ENCODE results near the gene TRAF4.
"Not testable (repeated sequence)": the region's sequence is repeated elsewhere in the genome, so short reads cannot be mapped to it uniquely, and the experiment has no call there.

TRAF4 gene

GRCh38 chr17:28774206-28774605 is 30.4 kb downstream of the TRAF4 start:
- H3K4me3 ChIP-seq (ENCODE audit: low read depth, low read length): no peak overlapping the region
- no peak for DNase-seq (ENCODE audit: low read depth, low spot score)
- in situ Hi-C loops (cut with HindIII; ENCODE audit: low sequenced_read_pairs): no loop called here
- TF ChIP-seq CTCF (IDR thresholded peaks at IDR 0.05; ENCODE audit: low read depth, low read length): no peak

DNA sequence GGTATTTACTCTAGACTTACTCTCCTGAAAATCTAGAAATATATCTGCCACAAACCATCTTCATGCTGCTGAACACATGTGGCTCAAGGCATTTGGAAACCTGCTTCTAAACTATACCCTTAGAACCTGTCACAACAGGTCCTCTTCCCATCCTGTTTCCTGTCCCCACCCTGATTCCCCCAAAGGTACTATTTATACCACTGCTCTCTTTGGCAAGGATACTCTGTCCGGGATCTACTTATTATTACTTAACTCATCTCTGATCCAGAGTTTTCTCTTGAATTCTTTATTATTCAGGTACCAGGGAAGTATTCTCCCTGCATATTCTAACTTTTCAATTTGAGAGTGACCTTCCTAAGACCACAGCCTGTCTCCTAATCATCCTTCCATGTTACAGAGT is 33.4 kb downstream of the TRAF4 start:
- in situ Hi-C loops (cut with HindIII; ENCODE audit: low sequenced_read_pairs): no loop called here
- no peak for DNase-seq (ENCODE audit: low read depth, low spot score)
- no peak overlapping the region for H3K4me3 ChIP-seq (ENCODE audit: low read depth, low read length)
- TF ChIP-seq CTCF (IDR thresholded peaks at IDR 0.05; ENCODE audit: low read depth, low read length): no peak

DNA sequence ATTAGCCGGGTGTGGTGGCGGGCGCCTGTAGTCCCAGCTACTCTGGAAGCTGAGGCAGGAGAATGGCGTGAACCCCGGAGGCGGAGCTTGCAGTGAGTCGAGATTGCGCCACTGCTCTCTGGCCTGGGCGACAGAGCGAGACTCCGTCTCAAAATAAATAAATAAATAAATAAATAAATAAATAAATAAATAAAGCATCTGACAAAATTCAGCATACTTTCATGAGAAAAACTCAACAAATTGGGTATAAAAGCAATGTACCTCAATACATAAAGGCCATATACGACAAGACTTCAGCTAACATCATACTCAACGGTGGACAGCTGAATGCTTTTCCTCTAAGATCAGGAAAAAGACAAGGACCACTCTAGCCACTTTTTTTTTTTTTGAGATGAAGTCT is 35.8 kb downstream of the TRAF4 start:
- H3K4me3 ChIP-seq (ENCODE audit: low read depth, low read length); DNase-seq (ENCODE audit: low read depth, low spot score): not testable (repeated sequence)

DNA sequence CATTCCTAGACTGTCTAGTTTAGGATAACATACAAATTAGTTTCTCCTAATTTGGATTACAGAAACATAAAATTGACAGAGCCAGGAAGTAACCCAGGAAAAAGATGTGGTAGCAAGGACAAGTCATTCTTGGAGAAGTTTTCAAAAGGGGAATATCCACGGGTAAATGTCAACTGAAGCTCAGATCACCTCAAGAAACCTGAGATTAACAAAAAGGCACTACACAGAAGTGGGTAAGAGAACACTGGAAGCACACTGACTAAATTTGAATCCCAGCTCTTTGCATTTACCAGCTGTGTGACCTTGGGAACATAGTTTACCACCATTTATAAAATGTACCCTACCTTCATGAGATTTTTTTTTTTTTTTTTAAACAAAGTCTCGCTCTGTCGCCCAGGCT is 39.4 kb downstream of the TRAF4 start:
- no peak for TF ChIP-seq CTCF (IDR thresholded peaks at IDR 0.05; ENCODE audit: low read depth, low read length)
- in situ Hi-C loops (cut with HindIII; ENCODE audit: low sequenced_read_pairs): no loop called here

More for the DNA sequence above, 35.8 kb downstream of the TRAF4 start:
- in situ Hi-C loops (cut with HindIII; ENCODE audit: low sequenced_read_pairs): not testable (repeated sequence)

DNA sequence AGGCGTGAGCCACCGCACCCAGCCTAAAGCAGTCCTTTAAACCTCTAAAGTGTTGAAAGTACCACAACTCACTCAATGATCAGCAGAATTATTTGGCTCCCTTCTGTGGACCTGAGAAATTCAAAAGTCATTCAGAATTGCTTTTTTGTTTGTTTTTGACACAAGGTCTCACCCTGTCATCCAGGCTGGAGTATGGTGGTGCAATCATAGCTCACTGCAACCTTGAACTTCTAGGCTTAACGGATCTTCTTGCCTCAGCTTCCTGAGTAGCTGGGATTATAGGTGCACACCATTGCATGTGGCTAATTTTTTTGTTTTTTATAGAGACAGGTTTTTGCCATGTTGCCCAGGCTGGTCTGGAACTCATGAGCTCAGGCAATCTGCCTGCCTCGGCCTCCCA is 44.3 kb downstream of the TRAF4 start:
- DNase-seq (ENCODE audit: low read depth, low spot score): no peak
- H3K4me3 ChIP-seq (ENCODE audit: low read depth, low read length): no peak overlapping the region
- no peak for TF ChIP-seq CTCF (IDR thresholded peaks at IDR 0.05; ENCODE audit: low read depth, low read length)
- in situ Hi-C loops (cut with HindIII; ENCODE audit: low sequenced_read_pairs): no loop called here

More for the DNA sequence above, 39.4 kb downstream of the TRAF4 start:
- H3K4me3 ChIP-seq (ENCODE audit: low read depth, low read length): no peak overlapping the region
- no peak for DNase-seq (ENCODE audit: low read depth, low spot score)

GRCh38 chr17:28792877-28793661 is 49.3 kb downstream of the TRAF4 start:
- H3K4me3 ChIP-seq (ENCODE audit: low read depth, low read length): no peak overlapping the region
- DNase-seq (ENCODE audit: low read depth, low spot score): no peak
- in situ Hi-C loops (cut with HindIII; ENCODE audit: low sequenced_read_pairs): no loop called here
- TF ChIP-seq CTCF (IDR thresholded peaks at IDR 0.05; ENCODE audit: low read depth, low read length): no peak

DNA sequence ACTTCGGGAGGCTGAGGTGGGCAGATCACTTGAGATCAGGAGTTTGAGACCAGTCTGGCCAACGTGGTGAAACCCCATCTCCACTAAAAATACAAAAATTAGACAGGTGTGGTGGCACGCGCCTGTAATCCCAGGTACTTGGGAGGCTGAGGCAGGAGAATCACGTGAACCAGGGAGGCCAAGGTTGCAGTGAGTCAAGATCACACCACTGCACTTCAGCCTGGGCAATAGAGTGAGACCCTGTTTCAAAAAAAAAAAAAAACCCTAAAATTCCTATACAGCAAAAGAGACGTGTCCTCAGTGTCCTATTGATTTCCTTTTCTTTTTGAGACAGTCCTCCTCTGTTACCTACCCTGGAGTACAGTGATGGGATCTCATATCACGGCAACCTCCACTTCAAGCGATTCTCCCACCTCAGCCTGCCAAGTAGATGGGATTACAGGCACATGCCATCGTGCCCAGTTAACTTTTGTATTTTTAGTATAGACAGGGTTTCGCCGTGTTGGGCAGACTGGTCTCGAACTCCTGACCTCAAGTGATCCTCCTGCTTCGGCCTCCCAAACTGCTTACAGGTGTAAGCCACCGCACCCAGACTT is 51.1 kb downstream of the TRAF4 start:
- DNase-seq (ENCODE audit: low read depth, low spot score); H3K4me3 ChIP-seq (ENCODE audit: low read depth, low read length); in situ Hi-C loops (cut with HindIII; ENCODE audit: low sequenced_read_pairs): not testable (repeated sequence)
